Mesendoderm (in vitro differentiated cells): ENCODE results near the gene TBC1D19. TPM values are rescaled to one million over a fixed set of nuclear protein-coding genes. Genes with fewer than 3 reads are reported as not detected.
"Not testable (repeated sequence)": the region's sequence is repeated elsewhere in the genome, so short reads cannot be mapped to it uniquely, and the experiment has no call there.

Experiments
- DNase-seq: peaks from one replicate; pipeline ENCODE4 v3.0.0; 2013
- H2AK5ac ChIP-seq: 2 replicates; pipeline ENCODE4 v1.6.1; 2013; ENCODE audit warnings: low read length, inconsistent platforms
- H2BK120ac ChIP-seq: 2 replicates; pipeline ENCODE4 v1.6.1; 2013; ENCODE audit warnings: low read depth, mild to moderate bottlenecking, low read length, moderate library complexity, mixed read lengths
- H2BK15ac ChIP-seq: replicated peaks from 2 replicates; pipeline ENCODE4 v1.6.1; 2013; ENCODE audit warnings: low read depth, mild to moderate bottlenecking, moderate library complexity
- H2BK5ac ChIP-seq: 2 replicates; pipeline ENCODE4 v1.6.1; 2013; ENCODE audit warnings: low read length, inconsistent platforms
- H3K18ac ChIP-seq: 2 replicates; pipeline ENCODE4 v1.6.1; 2013; ENCODE audit warnings: mild to moderate bottlenecking, low read length, mixed read lengths
- H3K23ac ChIP-seq: one replicate; pipeline ENCODE4 v1.6.1; 2013; ENCODE audit warnings: low read length
- H3K27ac ChIP-seq: 2 replicates; pipeline ENCODE4 v1.5.1; 2013; ENCODE audit warnings: low read depth, mild to moderate bottlenecking, inconsistent platforms, low read length, moderate library complexity
- H3K27me3 ChIP-seq: 2 replicates; pipeline ENCODE4 v1.6.1; 2013; ENCODE audit warnings: low read length, control low read depth, mild to moderate bottlenecking, inconsistent platforms; ENCODE audit not compliant: insufficient read depth, poor library complexity
- H3K36me3 ChIP-seq: 2 replicates; pipeline ENCODE4 v1.6.1; 2013; ENCODE audit warnings: low read length, inconsistent platforms; ENCODE audit not compliant: control insufficient read depth, insufficient read depth
- H3K4ac ChIP-seq: one replicate; pipeline ENCODE4 v1.6.1; 2013; ENCODE audit warnings: low read depth, mild to moderate bottlenecking, low read length, moderate library complexity
- H3K4me1 ChIP-seq: 2 replicates; pipeline ENCODE4 v1.6.1; 2013; ENCODE audit warnings: low read depth, low read length, inconsistent platforms; ENCODE audit not compliant: control insufficient read depth
- H3K4me2 ChIP-seq: 2 replicates; pipeline ENCODE4 v1.6.1; 2013; ENCODE audit warnings: low read length
- H3K4me3 ChIP-seq: 2 replicates; pipeline ENCODE4 v1.5.1; 2013; ENCODE audit warnings: mild to moderate bottlenecking, low read length
- H3K56ac ChIP-seq: one replicate; pipeline ENCODE4 v1.6.1; 2013; ENCODE audit warnings: low read length
- H3K79me1 ChIP-seq: 2 replicates; pipeline ENCODE4 v1.6.1; 2013; ENCODE audit warnings: low read length, inconsistent platforms
- H3K79me2 ChIP-seq: 2 replicates; pipeline ENCODE4 v1.6.1; 2013; ENCODE audit warnings: mild to moderate bottlenecking, low read length; ENCODE audit not compliant: control insufficient read depth, insufficient read depth
- H3K9ac ChIP-seq: 2 replicates; pipeline ENCODE4 v1.6.1; 2013; ENCODE audit warnings: low read length, inconsistent platforms
- H4K5ac ChIP-seq: one replicate; pipeline ENCODE4 v1.6.1; 2013; ENCODE audit warnings: low read length
- H4K8ac ChIP-seq: one replicate; pipeline ENCODE4 v1.6.1; 2013; ENCODE audit warnings: low read depth, mild to moderate bottlenecking, control low read depth, low read length, moderate library complexity
- WGBS: extraction: QIAGEN DNeasy Blood & Tissue Kit; methylation state at CpG from one replicate; pipeline ENCODE4 v1.1.7; 2013; ENCODE audit warnings: low lambda C conversion rate, missing lambda C conversion rate; ENCODE audit not compliant: insufficient coverage; ENCODE audit errors: extremely low coverage; 5-methylcytosine and 5-hydroxymethylcytosine counted together
- polyA plus RNA-seq, 2 experiments: library from polyadenylated mRNA; stranded (reverse); fragments of 200-250 nt; gene quantifications; one replicate each; pipeline ENCODE4 v1.2.3, GENCODE V29; 2013

TBC1D19 gene
- 1.7 TPM for polyA plus RNA-seq (2013, experiment 1 of 2)
- 1.8 TPM for polyA plus RNA-seq (2013, experiment 2 of 2)

DNA sequence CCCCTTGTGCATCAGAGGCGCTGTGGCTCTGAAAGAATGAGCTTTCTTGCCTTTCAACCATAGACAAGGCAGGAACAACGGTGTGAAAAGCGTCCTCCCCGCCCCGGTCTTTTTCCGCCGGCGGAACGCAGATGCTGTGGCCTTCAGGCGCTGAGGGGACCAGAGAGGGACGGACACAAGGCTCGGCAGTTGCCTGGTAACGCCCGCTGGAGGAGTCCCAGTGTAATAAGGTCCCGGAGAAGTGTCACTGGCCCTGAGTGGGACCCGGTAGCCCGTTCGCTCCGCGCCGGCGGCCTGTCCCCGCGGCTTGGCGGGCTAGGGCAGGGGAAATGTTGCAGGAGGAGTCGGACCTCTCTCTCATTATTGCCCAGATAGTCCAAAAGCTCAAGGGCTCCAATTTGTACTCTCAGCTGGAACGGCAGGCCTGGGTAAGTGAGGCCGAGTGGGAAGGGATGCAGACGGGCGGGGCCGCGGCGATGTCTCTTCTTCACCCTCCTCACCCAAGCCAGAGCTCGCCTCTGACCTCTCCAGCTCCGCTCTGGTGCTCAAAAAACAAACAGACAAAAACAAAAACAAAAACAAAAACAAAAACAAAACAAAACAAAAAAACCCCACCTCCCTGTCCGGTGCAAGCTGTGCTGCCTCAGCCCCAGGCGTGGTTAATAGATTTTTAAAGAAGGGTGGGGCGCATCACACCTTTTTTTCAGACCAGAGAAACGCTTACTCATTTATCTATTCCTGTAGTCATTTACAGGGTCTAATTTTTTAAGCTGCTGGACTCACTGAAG is at the start of gene TBC1D19:
Gene TBC1D19, plus strand, starts transcription at position 220 of the 788 bp plus-strand sequence. Its CDS starts 110 bp downstream, at position 330.
- peak within 1 kb of the TSS; percentile 75 for H3K4me3 ChIP-seq
- no CpG with 5 or more reads among the region's 39 CpGs for WGBS
- H2BK5ac ChIP-seq: no peak within 1 kb of the TSS
- no peak within 1 kb of the TSS for H3K4ac ChIP-seq
- H3K79me1 ChIP-seq: no peaks in the 10 kb centered on the region
- peak within 1 kb of the TSS; percentile 79 for H3K56ac ChIP-seq
- no peak within 1 kb of the TSS for H3K27ac ChIP-seq
- no peaks in the 10 kb centered on the region for H3K27me3 ChIP-seq
- no peak within 1 kb of the TSS for H3K18ac ChIP-seq
- peak; percentile 95 for DNase-seq
- peak within 1 kb of the TSS; percentile 68 for H3K4me2 ChIP-seq
- H3K4me1 ChIP-seq: no peaks in the 10 kb centered on the region
- H2AK5ac ChIP-seq: no peak within 1 kb of the TSS
- H3K36me3 ChIP-seq: no peaks in the 10 kb centered on the region
- H2BK15ac ChIP-seq: no peak within 1 kb of the TSS
- H3K23ac ChIP-seq: no peak within 1 kb of the TSS
- H4K5ac ChIP-seq: peak within 1 kb of the TSS; percentile 66
- no peak within 1 kb of the TSS for H4K8ac ChIP-seq
- H2BK120ac ChIP-seq: no peak within 1 kb of the TSS
- no peaks in the 10 kb centered on the region for H3K79me2 ChIP-seq
- peak within 1 kb of the TSS; percentile 67 for H3K9ac ChIP-seq

DNA sequence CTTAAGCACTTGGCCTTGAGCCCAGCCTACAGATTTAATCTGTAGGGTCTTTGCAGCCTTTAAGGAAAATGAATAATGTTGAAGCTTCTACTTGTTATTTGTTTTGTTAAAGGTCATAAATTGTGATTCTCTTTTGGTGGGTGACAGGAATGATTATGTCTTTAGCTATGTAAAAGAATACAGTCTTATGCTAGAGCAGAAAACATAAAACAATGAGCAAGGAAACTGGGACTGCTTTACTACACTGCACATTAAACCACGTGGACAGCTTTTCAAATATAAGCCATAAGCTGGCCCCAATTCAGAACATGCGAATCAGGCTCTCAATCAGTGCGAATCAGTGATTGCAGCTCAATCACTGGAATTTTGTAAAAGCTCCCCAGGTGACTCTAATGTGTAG is 40.9 kb upstream of the TBC1D19 start:
- no peak overlapping the region for H3K4ac ChIP-seq
- no peak overlapping the region for H3K4me2 ChIP-seq
- no peak overlapping the region for H3K4me3 ChIP-seq
- H3K27me3 ChIP-seq: no peaks in the 10 kb centered on the region
- no peak overlapping the region for H3K18ac ChIP-seq
- H2BK15ac ChIP-seq: no peak overlapping the region
- H3K4me1 ChIP-seq: no peaks in the 10 kb centered on the region
- H3K9ac ChIP-seq: no peak overlapping the region
- H2AK5ac ChIP-seq: no peak overlapping the region
- DNase-seq: no peak
- H2BK5ac ChIP-seq: no peak overlapping the region
- no peaks in the 10 kb centered on the region for H3K79me2 ChIP-seq
- H4K5ac ChIP-seq: no peak overlapping the region
- peak overlapping the region; percentile 45 for H2BK120ac ChIP-seq
- no peak overlapping the region for H3K56ac ChIP-seq
- no peak overlapping the region for H4K8ac ChIP-seq
- H3K79me1 ChIP-seq: no peaks in the 10 kb centered on the region
- no peaks in the 10 kb centered on the region for H3K36me3 ChIP-seq
- no peak overlapping the region for H3K27ac ChIP-seq
- H3K23ac ChIP-seq: no peak overlapping the region
- no CpG with 5 or more reads among the region's 3 CpGs for WGBS

GRCh38 chr4:26544421-26544820 is 39.5 kb upstream of the TBC1D19 start:
- H3K18ac ChIP-seq: no peak overlapping the region
- H3K56ac ChIP-seq: no peak overlapping the region
- no peak overlapping the region for H3K9ac ChIP-seq
- no peak overlapping the region for H4K5ac ChIP-seq
- H2BK15ac ChIP-seq: no peak overlapping the region
- H3K4ac ChIP-seq: no peak overlapping the region
- no peak overlapping the region for H3K23ac ChIP-seq
- no peaks in the 10 kb centered on the region for H3K79me2 ChIP-seq
- WGBS: no CpG with 5 or more reads among the region's 2 CpGs
- no peak for DNase-seq
- H3K27ac ChIP-seq: no peak overlapping the region
- no peaks in the 10 kb centered on the region for H3K4me1 ChIP-seq
- no peak overlapping the region for H2BK5ac ChIP-seq
- no peak overlapping the region for H3K4me2 ChIP-seq
- no peaks in the 10 kb centered on the region for H3K36me3 ChIP-seq
- H3K79me1 ChIP-seq: no peaks in the 10 kb centered on the region
- no peaks in the 10 kb centered on the region for H3K27me3 ChIP-seq
- H3K4me3 ChIP-seq: no peak overlapping the region
- no peak overlapping the region for H2AK5ac ChIP-seq
- no peak overlapping the region for H2BK120ac ChIP-seq
- no peak overlapping the region for H4K8ac ChIP-seq

DNA sequence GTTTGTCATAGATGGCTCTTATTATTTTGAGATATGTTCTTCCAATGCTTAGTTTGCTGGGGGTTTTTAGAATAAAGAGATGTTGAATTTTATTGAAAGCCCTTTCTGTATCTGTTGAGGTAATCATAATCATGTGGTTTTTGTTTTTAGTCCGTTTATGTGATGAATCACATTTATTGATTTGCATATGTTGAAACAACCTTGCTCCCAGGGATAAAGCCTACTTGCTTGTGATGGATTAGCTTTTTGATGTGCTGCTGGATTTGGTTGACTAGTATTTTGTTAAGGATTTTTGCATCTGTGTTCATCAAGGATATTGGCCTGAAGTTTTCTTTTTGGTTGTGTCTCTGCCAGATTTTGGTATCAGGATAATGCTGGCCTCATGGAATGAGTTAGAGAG is 35.5 kb upstream of the TBC1D19 start:
- H3K4ac ChIP-seq, H2AK5ac ChIP-seq, H3K36me3 ChIP-seq, H3K4me2 ChIP-seq, DNase-seq, H2BK120ac ChIP-seq, H3K4me1 ChIP-seq, H3K23ac ChIP-seq, H3K9ac ChIP-seq, H3K79me2 ChIP-seq, H3K79me1 ChIP-seq, H3K27ac ChIP-seq, H4K8ac ChIP-seq, H3K56ac ChIP-seq, H2BK5ac ChIP-seq, H4K5ac ChIP-seq, H3K4me3 ChIP-seq, H3K27me3 ChIP-seq, H3K18ac ChIP-seq, H2BK15ac ChIP-seq: not testable (repeated sequence)
- WGBS: no CpG with 5 or more reads among the region's 1 CpG

DNA sequence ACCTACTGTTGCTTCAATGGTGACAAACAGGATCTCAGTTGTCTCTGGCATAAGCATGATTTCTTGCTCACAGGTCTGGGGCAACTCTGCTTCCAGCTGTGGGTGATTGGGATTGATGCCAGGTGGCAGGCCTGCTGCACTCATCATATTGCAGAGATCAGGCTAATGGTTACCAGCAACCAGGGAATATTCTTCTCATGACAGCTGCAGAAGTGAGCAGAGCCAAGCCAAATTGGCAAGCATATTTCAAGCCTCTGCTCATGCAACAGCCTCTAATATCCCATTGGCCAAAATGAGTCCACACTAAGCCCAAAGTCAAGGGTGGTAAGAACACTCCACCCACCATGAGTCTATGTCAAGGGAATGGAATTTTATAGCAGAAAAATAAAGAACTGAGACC is 26.7 kb upstream of the TBC1D19 start:
- H2BK5ac ChIP-seq: no peak overlapping the region
- H3K23ac ChIP-seq: no peak overlapping the region
- H2BK120ac ChIP-seq: no peak overlapping the region
- H3K18ac ChIP-seq: no peak overlapping the region
- no peak overlapping the region for H3K56ac ChIP-seq
- no peaks in the 10 kb centered on the region for H3K36me3 ChIP-seq
- no peak overlapping the region for H3K9ac ChIP-seq
- no peak overlapping the region for H4K5ac ChIP-seq
- no peaks in the 10 kb centered on the region for H3K27me3 ChIP-seq
- H4K8ac ChIP-seq: no peak overlapping the region
- no peak for DNase-seq
- no peak overlapping the region for H3K4me2 ChIP-seq
- no peak overlapping the region for H2AK5ac ChIP-seq
- no peak overlapping the region for H3K4me3 ChIP-seq
- no peak overlapping the region for H3K27ac ChIP-seq
- H3K79me1 ChIP-seq: no peaks in the 10 kb centered on the region
- no peak overlapping the region for H3K4ac ChIP-seq
- H2BK15ac ChIP-seq: no peak overlapping the region
- H3K4me1 ChIP-seq: no peaks in the 10 kb centered on the region
- H3K79me2 ChIP-seq: no peaks in the 10 kb centered on the region
